SU-DHL-6 (cell line): Measurements from ENCODE around the gene CHD5.

Experiments
- H2AFZ ChIP-seq: fragments of 200-600 bp; sonication (generic); 2 replicates; pipeline ENCODE4 v1.6.1; 2014; ENCODE audit warnings: low read depth, mild to moderate bottlenecking, moderate library complexity, mixed read lengths, antibody characterized with exemption, low read length; ENCODE audit not compliant: severe bottlenecking
- H3F3A ChIP-seq: fragments of 200-600 bp; shearing (Covaris generic); 2 replicates; pipeline ENCODE4 v1.6.0; 2016; ENCODE audit warnings: antibody characterized with exemption, mild to moderate bottlenecking; ENCODE audit not compliant: insufficient read depth
- H3K27ac ChIP-seq: fragments of 200-600 bp; sonication (generic); 2 replicates; pipeline ENCODE4 v1.5.1; 2016; ENCODE audit warnings: low read depth, mild to moderate bottlenecking, low read length, moderate library complexity, mixed read lengths
- H3K27me3 ChIP-seq: fragments of 200-600 bp; sonication (generic), shearing (Covaris generic); 2 replicates; pipeline ENCODE4 v1.6.0; 2014; ENCODE audit warnings: mild to moderate bottlenecking, low read length
- H3K36me3 ChIP-seq: fragments of 200-600 bp; sonication (generic); 2 replicates; pipeline ENCODE4 v1.6.1; 2014; ENCODE audit warnings: mild to moderate bottlenecking, low read length, mixed read lengths
- H3K4me2 ChIP-seq: fragments of 300-600, 200-600 bp; shearing (Covaris generic), sonication (generic); 2 replicates; pipeline ENCODE4 v1.6.0; 2014; ENCODE audit warnings: low read length, low read depth, mild to moderate bottlenecking; ENCODE audit not compliant: poor library complexity, severe bottlenecking
- H3K4me3 ChIP-seq: fragments of 200-600 bp; sonication (generic); 2 replicates; pipeline ENCODE4 v1.5.1; 2014; ENCODE audit warnings: antibody characterized with exemption, low read length, mild to moderate bottlenecking, mixed read lengths; ENCODE audit not compliant: insufficient read depth, poor library complexity, severe bottlenecking
- H3K79me2 ChIP-seq: fragments of 200-600 bp; sonication (generic); 2 replicates; pipeline ENCODE4 v1.6.1; 2014; ENCODE audit warnings: mild to moderate bottlenecking, low read length, moderate library complexity; ENCODE audit not compliant: insufficient read depth
- H3K9ac ChIP-seq: fragments of 200-600 bp; sonication (generic); 2 replicates; pipeline ENCODE4 v1.7.0; 2014; ENCODE audit warnings: mild to moderate bottlenecking, low read length
- H3K9me2 ChIP-seq: fragments of 200-600 bp; sonication (generic); replicated peaks from 2 replicates; pipeline ENCODE4 v1.6.1; 2014; ENCODE audit warnings: low read length; ENCODE audit not compliant: insufficient read depth
- H3K9me3 ChIP-seq: fragments of 200-600 bp; sonication (generic); 2 replicates; pipeline ENCODE4 v1.6.1; 2014; ENCODE audit warnings: low read length, mixed read lengths; ENCODE audit not compliant: insufficient read depth
- H4K20me1 ChIP-seq: fragments of 200-600 bp; sonication (generic); 2 replicates; pipeline ENCODE4 v1.6.1; 2014; ENCODE audit warnings: low read depth, mild to moderate bottlenecking, antibody characterized with exemption, low read length, moderate library complexity, mixed read lengths
- EZH2phosphoT487 ChIP-seq: fragments of 200-600 bp; sonication (generic), shearing (Covaris generic); conservative IDR thresholded peaks from 2 replicates; pipeline ENCODE4 v1.6.1; 2018; ENCODE audit warnings: mild to moderate bottlenecking, antibody characterized with exemption, low read length, moderate library complexity, mixed read lengths
- TF ChIP-seq, protein P1 (sequence below): fragments of 200-600 bp; sonication (generic); IDR thresholded peaks from one replicate; pipeline ENCODE4 v1.5.1; 2017; ENCODE audit warnings: antibody characterized with exemption, mild to moderate bottlenecking, low read length, moderate library complexity; ENCODE audit not compliant: insufficient read depth, poor library complexity, severe bottlenecking

The CHD5 gene

DNA sequence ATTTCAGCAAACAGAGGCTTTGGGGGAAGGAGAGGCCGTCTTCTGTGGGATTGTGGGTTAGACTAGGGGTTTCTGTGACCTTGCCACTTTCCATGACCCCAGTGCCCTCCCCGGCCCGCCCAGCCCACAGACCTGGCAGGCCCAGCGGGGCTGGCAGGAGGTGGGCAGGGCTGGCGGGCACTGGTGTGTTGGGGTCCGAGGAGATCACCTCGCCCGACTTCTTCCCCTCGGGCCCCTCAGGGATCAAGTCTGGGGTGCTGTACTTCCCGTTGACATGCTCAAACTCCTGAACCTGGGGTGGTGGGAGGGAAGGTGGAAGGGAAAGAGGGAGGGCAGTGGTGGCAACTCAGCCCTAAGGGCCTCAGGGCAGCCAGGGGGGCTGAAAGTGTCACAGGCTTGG, 56.3 kb downstream of the CHD5 start:
- H3K4me2 ChIP-seq: no peak overlapping the region
- no peaks in the 10 kb centered on the region for H3K9me3 ChIP-seq
- H3K27me3 ChIP-seq: no peaks in the 10 kb centered on the region
- no peak overlapping the region for H2AFZ ChIP-seq
- H4K20me1 ChIP-seq: no peaks in the 10 kb centered on the region
- H3K9me2 ChIP-seq: no peaks in the 10 kb centered on the region
- H3K79me2 ChIP-seq: no peaks in the 10 kb centered on the region
- H3K9ac ChIP-seq: no peak overlapping the region
- H3K36me3 ChIP-seq: no peaks in the 10 kb centered on the region
- no peak for TF ChIP-seq EZH2phosphoT487
- TF ChIP-seq, protein P1, sequence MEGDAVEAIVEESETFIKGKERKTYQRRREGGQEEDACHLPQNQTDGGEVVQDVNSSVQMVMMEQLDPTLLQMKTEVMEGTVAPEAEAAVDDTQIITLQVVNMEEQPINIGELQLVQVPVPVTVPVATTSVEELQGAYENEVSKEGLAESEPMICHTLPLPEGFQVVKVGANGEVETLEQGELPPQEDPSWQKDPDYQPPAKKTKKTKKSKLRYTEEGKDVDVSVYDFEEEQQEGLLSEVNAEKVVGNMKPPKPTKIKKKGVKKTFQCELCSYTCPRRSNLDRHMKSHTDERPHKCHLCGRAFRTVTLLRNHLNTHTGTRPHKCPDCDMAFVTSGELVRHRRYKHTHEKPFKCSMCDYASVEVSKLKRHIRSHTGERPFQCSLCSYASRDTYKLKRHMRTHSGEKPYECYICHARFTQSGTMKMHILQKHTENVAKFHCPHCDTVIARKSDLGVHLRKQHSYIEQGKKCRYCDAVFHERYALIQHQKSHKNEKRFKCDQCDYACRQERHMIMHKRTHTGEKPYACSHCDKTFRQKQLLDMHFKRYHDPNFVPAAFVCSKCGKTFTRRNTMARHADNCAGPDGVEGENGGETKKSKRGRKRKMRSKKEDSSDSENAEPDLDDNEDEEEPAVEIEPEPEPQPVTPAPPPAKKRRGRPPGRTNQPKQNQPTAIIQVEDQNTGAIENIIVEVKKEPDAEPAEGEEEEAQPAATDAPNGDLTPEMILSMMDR: no peak
- no peak overlapping the region for H3K27ac ChIP-seq
- no peak overlapping the region for H3K4me3 ChIP-seq
- no peaks in the 10 kb centered on the region for H3F3A ChIP-seq

DNA sequence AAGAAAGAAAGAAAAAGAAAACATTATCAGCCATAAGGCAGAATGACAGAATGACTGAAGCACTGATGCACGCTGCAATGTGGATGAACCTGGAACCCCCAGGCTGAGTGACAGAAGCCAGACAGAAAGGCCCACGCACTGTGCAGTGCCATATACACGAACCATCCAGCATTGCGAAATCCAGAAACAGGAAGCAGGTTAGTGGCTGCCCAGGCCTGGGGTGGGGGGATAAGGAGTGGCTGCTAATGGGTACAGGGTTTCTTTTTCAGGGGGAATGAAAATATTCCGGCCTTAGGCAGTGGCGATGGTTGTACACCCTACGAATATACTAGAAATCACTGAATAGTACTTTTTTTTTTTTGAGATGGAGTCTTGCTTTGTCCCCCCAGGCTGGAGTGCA, 57.0 kb downstream of the CHD5 start:
- TF ChIP-seq EZH2phosphoT487: no peak
- TF ChIP-seq, protein P1: no peak
- Histone ChIP-seq H3K27me3 (no peaks in the 10 kb centered on the region), H3K9ac (no peak overlapping the region), H3K79me2 (no peaks in the 10 kb centered on the region), H3K9me3 (no peaks in the 10 kb centered on the region), H3K4me2 (no peak overlapping the region), H3K36me3 (no peaks in the 10 kb centered on the region), H3K9me2 (no peaks in the 10 kb centered on the region), H4K20me1 (no peaks in the 10 kb centered on the region), H2AFZ (no peak overlapping the region), H3F3A (no peaks in the 10 kb centered on the region), H3K27ac (no peak overlapping the region), H3K4me3 (no peak overlapping the region)

DNA sequence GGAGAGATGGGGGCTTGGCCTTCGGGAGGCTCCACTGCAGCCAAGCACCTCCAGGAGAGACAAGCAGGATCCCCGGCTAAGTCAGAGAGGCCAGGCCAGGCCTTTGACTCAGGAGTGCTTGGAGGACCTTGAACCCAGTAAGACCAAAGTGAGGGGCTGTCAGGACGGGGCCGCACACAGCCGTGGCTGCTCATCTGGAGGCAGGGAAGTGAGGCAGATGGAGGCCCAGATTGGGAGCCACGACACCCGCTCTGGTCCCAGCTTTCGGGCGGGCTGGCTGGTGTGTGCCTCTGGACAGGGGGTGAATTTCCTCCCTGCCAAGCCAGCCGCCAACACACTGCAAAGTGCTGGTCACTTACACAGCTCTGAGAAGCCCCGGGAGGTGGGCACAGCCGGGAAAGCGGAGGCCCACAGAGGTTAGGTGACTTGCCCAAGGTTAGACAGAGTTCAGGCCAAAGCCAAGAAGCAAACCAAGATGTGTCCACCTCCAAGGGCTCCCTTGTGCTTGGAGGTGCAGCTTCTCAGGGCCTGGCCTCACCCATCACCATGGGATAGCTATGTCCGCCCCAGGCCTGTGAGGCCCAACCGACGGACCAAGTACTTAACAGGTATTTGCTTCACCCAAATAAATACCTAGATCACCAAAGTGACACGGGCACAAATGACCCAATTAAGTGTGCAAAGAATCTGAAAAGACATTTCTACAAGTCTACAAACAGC, 58.3 kb downstream of the CHD5 start:
- H3K79me2 ChIP-seq: no peaks in the 10 kb centered on the region
- no peak overlapping the region for H3K9ac ChIP-seq
- H3K27me3 ChIP-seq: no peaks in the 10 kb centered on the region
- H3K4me3 ChIP-seq: no peak overlapping the region
- no peak overlapping the region for H2AFZ ChIP-seq
- no peaks in the 10 kb centered on the region for H4K20me1 ChIP-seq
- no peaks in the 10 kb centered on the region for H3K9me2 ChIP-seq
- TF ChIP-seq, protein P1: no peak
- no peak for TF ChIP-seq EZH2phosphoT487
- no peak overlapping the region for H3K4me2 ChIP-seq
- no peak overlapping the region for H3K27ac ChIP-seq
- no peaks in the 10 kb centered on the region for H3K36me3 ChIP-seq
- no peaks in the 10 kb centered on the region for H3K9me3 ChIP-seq
- H3F3A ChIP-seq: no peaks in the 10 kb centered on the region

DNA sequence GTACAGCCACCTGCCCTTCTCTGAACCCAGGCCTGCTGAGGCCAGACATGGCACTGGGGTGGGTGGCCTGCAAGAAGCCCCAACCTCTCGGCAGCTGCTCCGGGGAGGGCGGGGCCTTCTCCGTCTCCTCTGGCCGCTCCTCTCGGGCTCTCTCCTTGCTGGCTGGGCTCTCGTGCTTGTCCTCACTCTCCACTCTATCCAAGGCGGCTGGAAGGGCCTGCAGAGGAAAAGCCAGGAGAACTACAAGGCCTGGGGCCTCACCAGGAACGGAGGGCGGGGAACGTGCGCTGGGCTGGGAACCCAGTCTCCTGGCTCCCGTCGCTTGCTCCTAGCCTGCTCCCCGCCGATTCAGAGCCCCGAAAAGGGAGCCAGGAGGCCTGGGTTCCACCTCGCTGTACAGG, 59.1 kb downstream of the CHD5 start:
- H3K9ac ChIP-seq: no peak overlapping the region
- no peaks in the 10 kb centered on the region for H3K9me2 ChIP-seq
- H3K4me2 ChIP-seq: no peak overlapping the region
- TF ChIP-seq, protein P1: no peak
- TF ChIP-seq EZH2phosphoT487: no peak
- no peaks in the 10 kb centered on the region for H3K9me3 ChIP-seq
- H3K27me3 ChIP-seq: no peaks in the 10 kb centered on the region
- H3K27ac ChIP-seq: no peak overlapping the region
- H3K4me3 ChIP-seq: no peak overlapping the region
- no peak overlapping the region for H2AFZ ChIP-seq
- H3K79me2 ChIP-seq: no peaks in the 10 kb centered on the region
- H3K36me3 ChIP-seq: no peaks in the 10 kb centered on the region
- no peaks in the 10 kb centered on the region for H4K20me1 ChIP-seq
- no peaks in the 10 kb centered on the region for H3F3A ChIP-seq
